Measurements from ENCODE around the gene PLEKHM3. TPM values are rescaled to one million over a fixed set of nuclear protein-coding genes. Genes with fewer than 3 reads are reported as not detected.
"Not testable (repeated sequence)": the region's sequence is repeated elsewhere in the genome, so short reads cannot be mapped to it uniquely, and the experiment has no call there.

The PLEKHM3 gene
- total RNA-seq, 1 donor from 2014 or later: 12.1 TPM

- Mint-ChIP-seq H3K4me3 (no peak overlapping the region), H3K4me1 (ENCODE audit: unreplicated experiment) (peaks cover 8% of the 10 kb centered on the region), H3K27me3 (no peaks in the 10 kb centered on the region), H3K27ac (no peak overlapping the region), H3K36me3 (peaks cover 5% of the 10 kb centered on the region), H3K9me3 (no peaks in the 10 kb centered on the region)
- no peak for TF ChIP-seq CTCF (conservative IDR thresholded peaks at IDR 0.05)
- no peak for DNase-seq (ENCODE audit: extremely low spot score, unreplicated experiment)
Measured at GRCh38 chr2:207951734-207952470, 73.4 kb downstream of the PLEKHM3 start.

GRCh38 chr2:207950761-207951114 is 74.6 kb downstream of the PLEKHM3 start:
- DNase-seq (ENCODE audit: extremely low spot score, unreplicated experiment): no peak
- no peak overlapping the region for H3K27ac Mint-ChIP-seq
- no peak overlapping the region for H3K4me3 Mint-ChIP-seq
- peaks cover 8% of the 10 kb centered on the region for H3K4me1 Mint-ChIP-seq (ENCODE audit: unreplicated experiment)
- no peaks in the 10 kb centered on the region for H3K27me3 Mint-ChIP-seq
- no peaks in the 10 kb centered on the region for H3K9me3 Mint-ChIP-seq
- TF ChIP-seq CTCF (conservative IDR thresholded peaks at IDR 0.05): no peak
- peaks cover 3% of the 10 kb centered on the region for H3K36me3 Mint-ChIP-seq

- Mint-ChIP-seq H3K27me3 (no peaks in the 10 kb centered on the region), H3K9me3 (no peaks in the 10 kb centered on the region), H3K27ac (no peak overlapping the region), H3K4me1 (ENCODE audit: unreplicated experiment) (peaks cover 8% of the 10 kb centered on the region), H3K4me3 (no peak overlapping the region), H3K36me3 (peaks cover 1% of the 10 kb centered on the region)
- no peak for DNase-seq (ENCODE audit: extremely low spot score, unreplicated experiment)
- no peak for TF ChIP-seq CTCF (conservative IDR thresholded peaks at IDR 0.05)
Measured at GRCh38 chr2:207950063-207950760, 75.1 kb downstream of the PLEKHM3 start.

GRCh38 chr2:207949245-207949644 is 76.1 kb downstream of the PLEKHM3 start:
- not testable (repeated sequence) for H3K4me1 Mint-ChIP-seq (ENCODE audit: unreplicated experiment); H3K27ac Mint-ChIP-seq; H3K36me3 Mint-ChIP-seq; H3K9me3 Mint-ChIP-seq; H3K4me3 Mint-ChIP-seq; DNase-seq (ENCODE audit: extremely low spot score, unreplicated experiment); H3K27me3 Mint-ChIP-seq

- H3K9me3 Mint-ChIP-seq: no peaks in the 10 kb centered on the region
- H3K27me3 Mint-ChIP-seq: no peaks in the 10 kb centered on the region
- H3K4me3 Mint-ChIP-seq: no peak overlapping the region
- no peaks in the 10 kb centered on the region for H3K4me1 Mint-ChIP-seq (ENCODE audit: unreplicated experiment)
- no peak overlapping the region for H3K27ac Mint-ChIP-seq
- no peak for DNase-seq (ENCODE audit: extremely low spot score, unreplicated experiment)
- H3K36me3 Mint-ChIP-seq: peaks cover 16% of the 10 kb centered on the region
- TF ChIP-seq CTCF (conservative IDR thresholded peaks at IDR 0.05): no peak
Measured at GRCh38 chr2:207944979-207945600, 80.2 kb downstream of the PLEKHM3 start.

- no peaks in the 10 kb centered on the region for H3K9me3 Mint-ChIP-seq
- no peaks in the 10 kb centered on the region for H3K27me3 Mint-ChIP-seq
- peaks cover 20% of the 10 kb centered on the region for H3K36me3 Mint-ChIP-seq
- no peak overlapping the region for H3K27ac Mint-ChIP-seq
- H3K4me3 Mint-ChIP-seq: no peak overlapping the region
- DNase-seq (ENCODE audit: extremely low spot score, unreplicated experiment): no peak
- peaks cover 6% of the 10 kb centered on the region for H3K4me1 Mint-ChIP-seq (ENCODE audit: unreplicated experiment)
- no peak for TF ChIP-seq CTCF (conservative IDR thresholded peaks at IDR 0.05)
Measured at GRCh38 chr2:207944334-207944733, 81.0 kb downstream of the PLEKHM3 start.

All from type B pancreatic cell (in vitro differentiated cells).